HG02852 (cell line): Measurements from ENCODE around the gene ENAM.
"Not testable (repeated sequence)": the region's sequence is repeated elsewhere in the genome, so short reads cannot be mapped to it uniquely, and the experiment has no call there.

Experiments used
- ATAC-seq: cut with Tn5 transposase; IDR thresholded peaks from one replicate; pipeline ENCODE4 v1.9.1; 2021; ENCODE audit warnings: mild to moderate bottlenecking, moderate library complexity; ENCODE audit not compliant: unreplicated experiment

ENAM gene

DNA sequence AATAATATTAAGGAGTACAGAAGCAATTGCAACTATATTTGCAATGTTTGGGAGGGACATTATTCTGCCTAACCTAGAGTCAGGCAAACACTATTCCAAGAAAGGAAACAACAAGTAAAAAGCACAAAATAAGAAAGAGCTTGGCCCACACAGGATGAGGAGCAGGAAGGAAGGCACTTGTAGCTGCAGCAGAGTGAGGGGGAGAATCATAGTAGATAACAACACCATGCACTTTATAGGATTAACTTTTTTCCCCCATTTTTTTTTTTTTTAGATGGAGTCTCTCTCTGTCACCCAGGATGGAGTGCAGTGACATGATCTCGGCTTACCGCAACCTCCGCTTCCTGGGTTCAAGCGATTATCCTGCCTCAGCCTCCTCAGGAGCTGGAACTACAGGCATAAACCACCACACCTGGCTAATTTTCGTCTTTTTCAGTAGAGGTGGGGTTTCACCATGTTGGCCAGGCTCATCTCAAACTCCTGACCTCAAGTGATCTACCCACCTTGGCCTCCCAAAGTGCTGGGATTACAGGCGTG lies 48.1 kb downstream of the ENAM start:
- ATAC-seq: no peak

- peak; percentile 85 for ATAC-seq
These were observed 49.9 kb downstream of the ENAM start for GRCh38 chr4:70678383-70678999.

DNA sequence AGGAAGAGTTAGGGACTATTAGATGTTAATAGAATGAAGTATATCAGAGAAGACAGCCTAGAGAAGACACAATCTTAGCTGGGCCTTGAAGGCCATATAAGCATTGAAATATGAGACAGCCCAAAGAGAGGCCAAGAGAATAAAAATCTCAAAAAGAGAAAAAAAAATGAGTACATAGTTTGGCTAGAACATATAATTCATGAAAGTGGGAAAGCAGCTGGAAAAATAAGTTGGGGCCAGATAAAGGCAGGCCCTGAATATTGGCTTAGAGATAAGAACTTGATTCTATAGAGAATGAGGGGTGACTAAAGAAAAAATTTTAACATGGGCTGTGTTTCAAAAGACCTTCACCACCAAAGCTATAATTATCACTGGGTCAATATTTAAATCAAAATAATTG lies 52.4 kb downstream of the ENAM start:
- no peak for ATAC-seq

GRCh38 chr4:70681704-70682103 lies 53.2 kb downstream of the ENAM start:
- peak; percentile 42 for ATAC-seq

- not testable (repeated sequence) for ATAC-seq
These were observed 53.6 kb downstream of the ENAM start for GRCh38 chr4:70682142-70682541.

- ATAC-seq: no peak
These were observed 58.8 kb downstream of the ENAM start for GRCh38 chr4:70687392-70687791.

GRCh38 chr4:70687821-70688794 lies 59.6 kb downstream of the ENAM start, which contains the start of gene UTP3:
Gene UTP3, plus strand, starts transcription at chr4:70688532. Its CDS starts 146 bp downstream, at chr4:70688678.
- peak; percentile 93 for ATAC-seq

DNA sequence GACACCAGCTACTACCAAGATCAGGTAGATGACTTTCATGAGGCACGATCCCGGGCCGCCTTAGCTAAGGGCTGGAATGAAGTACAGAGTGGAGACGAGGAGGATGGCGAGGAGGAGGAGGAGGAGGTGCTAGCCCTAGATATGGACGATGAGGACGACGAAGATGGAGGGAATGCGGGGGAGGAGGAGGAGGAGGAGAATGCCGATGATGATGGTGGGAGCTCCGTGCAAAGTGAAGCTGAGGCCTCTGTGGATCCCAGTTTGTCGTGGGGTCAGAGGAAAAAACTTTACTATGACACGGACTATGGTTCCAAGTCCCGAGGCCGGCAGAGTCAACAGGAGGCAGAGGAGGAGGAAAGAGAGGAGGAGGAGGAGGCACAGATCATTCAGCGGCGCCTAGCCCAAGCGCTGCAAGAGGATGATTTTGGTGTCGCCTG lies 60.3 kb downstream of the ENAM start:
- peak; percentile 3 for ATAC-seq

DNA sequence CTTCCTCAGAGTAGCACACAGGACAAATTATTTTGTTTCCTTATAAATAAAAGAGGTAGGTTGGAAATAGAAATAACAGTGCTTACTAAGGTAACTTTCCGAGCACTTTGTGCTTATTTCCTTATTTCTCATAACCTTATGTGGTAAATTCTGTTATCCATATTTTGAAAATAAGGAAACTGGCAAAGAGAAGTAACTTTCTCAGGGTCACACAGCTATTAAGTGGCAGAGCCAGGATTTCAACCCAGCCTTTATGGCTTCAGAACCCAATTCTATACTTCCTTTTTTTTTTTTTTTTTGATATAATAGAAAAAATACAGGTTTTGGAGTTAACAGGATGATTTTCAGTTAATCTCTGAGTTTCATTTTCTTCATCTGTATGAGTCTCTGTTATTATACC lies 63.1 kb downstream of the ENAM start:
- no peak for ATAC-seq

- not testable (repeated sequence) for ATAC-seq
These were observed 66.1 kb downstream of the ENAM start for GRCh38 chr4:70694633-70695032.
